Type B pancreatic cell (in vitro differentiated cells): ENCODE results near the gene AKAP13. TPM values are rescaled to one million over a fixed set of nuclear protein-coding genes. Genes with fewer than 3 reads are reported as not detected.

Source experiments
- DNase-seq: peaks from one replicate; pipeline ENCODE4 v3.0.0; 2021; ENCODE audit warnings: mixed read lengths; ENCODE audit not compliant: unreplicated experiment; ENCODE audit errors: extremely low spot score
- H3K27ac Mint-ChIP-seq: 2 replicates; pipeline ENCODE4 v1.8.0; 2021; ENCODE audit warnings: mild to moderate bottlenecking, mixed read lengths
- H3K27me3 Mint-ChIP-seq: 2 replicates; pipeline ENCODE4 v1.8.0; 2021; ENCODE audit warnings: mixed read lengths
- H3K36me3 Mint-ChIP-seq: 2 replicates; pipeline ENCODE4 v1.8.0; 2021; ENCODE audit warnings: mixed read lengths
- H3K4me1 Mint-ChIP-seq: one replicate; pipeline ENCODE4 v1.8.0; 2021; ENCODE audit warnings: mixed read lengths; ENCODE audit not compliant: unreplicated experiment
- H3K4me3 Mint-ChIP-seq: 2 replicates; pipeline ENCODE4 v1.8.0; 2021; ENCODE audit warnings: mild to moderate bottlenecking, mixed read lengths
- H3K9me3 Mint-ChIP-seq: 2 replicates; pipeline ENCODE4 v1.8.0; 2021; ENCODE audit warnings: mixed read lengths
- total RNA-seq: library from RNA; stranded (reverse); gene quantifications from 2 replicates; pipeline ENCODE4 v1.2.1, GENCODE V29; 2021; ENCODE audit warnings: low replicate concordance
- TF ChIP-seq, protein P1 (sequence below): fragments of 200-600 bp; sonication (generic); conservative IDR thresholded peaks from 2 replicates; pipeline ENCODE4 v1.5.0; 2021; ENCODE audit warnings: antibody characterized with exemption, mild to moderate bottlenecking

AKAP13 gene
- total RNA-seq, 1 donor from 2014 or later: 75.7 TPM

DNA sequence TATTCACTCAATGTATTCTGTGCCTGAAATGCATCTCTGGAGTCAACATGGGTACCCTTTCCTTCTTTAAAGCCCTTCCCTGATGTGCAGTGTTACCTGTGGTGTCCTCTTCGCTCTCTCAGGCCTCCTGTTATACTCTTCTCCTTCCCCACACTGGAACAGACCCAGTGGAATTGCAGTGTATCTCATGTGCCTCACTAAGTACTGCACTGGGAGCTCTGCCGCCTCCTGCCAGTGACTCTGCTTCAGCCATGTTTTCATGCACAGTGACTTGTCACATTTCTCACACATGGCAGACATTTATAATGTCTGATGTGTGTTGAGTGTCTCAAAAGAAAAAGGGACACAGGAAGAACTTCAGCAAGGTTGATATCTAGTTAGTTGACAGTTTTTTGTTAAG, 223.3 kb downstream of the AKAP13 start:
- Mint-ChIP-seq H3K27ac (peak overlapping the region; percentile 7), H3K4me1 (peaks cover 29% of the 10 kb centered on the region), H3K4me3 (no peak overlapping the region), H3K36me3 (peaks cover 11% of the 10 kb centered on the region), H3K27me3 (no peaks in the 10 kb centered on the region), H3K9me3 (no peaks in the 10 kb centered on the region)
- DNase-seq: no peak
- TF ChIP-seq, protein P1, sequence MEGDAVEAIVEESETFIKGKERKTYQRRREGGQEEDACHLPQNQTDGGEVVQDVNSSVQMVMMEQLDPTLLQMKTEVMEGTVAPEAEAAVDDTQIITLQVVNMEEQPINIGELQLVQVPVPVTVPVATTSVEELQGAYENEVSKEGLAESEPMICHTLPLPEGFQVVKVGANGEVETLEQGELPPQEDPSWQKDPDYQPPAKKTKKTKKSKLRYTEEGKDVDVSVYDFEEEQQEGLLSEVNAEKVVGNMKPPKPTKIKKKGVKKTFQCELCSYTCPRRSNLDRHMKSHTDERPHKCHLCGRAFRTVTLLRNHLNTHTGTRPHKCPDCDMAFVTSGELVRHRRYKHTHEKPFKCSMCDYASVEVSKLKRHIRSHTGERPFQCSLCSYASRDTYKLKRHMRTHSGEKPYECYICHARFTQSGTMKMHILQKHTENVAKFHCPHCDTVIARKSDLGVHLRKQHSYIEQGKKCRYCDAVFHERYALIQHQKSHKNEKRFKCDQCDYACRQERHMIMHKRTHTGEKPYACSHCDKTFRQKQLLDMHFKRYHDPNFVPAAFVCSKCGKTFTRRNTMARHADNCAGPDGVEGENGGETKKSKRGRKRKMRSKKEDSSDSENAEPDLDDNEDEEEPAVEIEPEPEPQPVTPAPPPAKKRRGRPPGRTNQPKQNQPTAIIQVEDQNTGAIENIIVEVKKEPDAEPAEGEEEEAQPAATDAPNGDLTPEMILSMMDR: no peak

DNA sequence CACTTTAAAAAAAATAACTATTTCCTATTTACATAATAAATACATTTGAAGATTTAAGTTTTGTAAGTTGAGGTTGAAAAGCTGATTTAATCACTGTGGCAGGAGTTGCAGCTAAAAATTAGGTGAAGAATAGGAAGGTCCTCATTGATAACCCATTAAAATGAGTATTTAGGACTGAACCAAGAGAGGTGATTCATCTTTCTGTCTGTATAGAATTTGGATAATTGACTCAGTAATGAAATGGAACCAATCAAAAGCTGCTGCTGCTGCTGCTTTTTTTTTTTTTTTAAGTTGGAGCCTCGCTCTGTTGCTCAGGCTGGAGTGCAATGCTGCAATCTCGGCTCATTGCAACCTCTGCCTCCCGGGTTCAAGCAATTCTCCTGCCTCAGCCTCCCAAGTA, 223.8 kb downstream of the AKAP13 start:
- Mint-ChIP-seq H3K4me3 (no peak overlapping the region), H3K4me1 (peaks cover 25% of the 10 kb centered on the region), H3K27ac (no peak overlapping the region), H3K36me3 (peaks cover 11% of the 10 kb centered on the region), H3K9me3 (no peaks in the 10 kb centered on the region), H3K27me3 (no peaks in the 10 kb centered on the region)
- TF ChIP-seq, protein P1: no peak
- DNase-seq: no peak

DNA sequence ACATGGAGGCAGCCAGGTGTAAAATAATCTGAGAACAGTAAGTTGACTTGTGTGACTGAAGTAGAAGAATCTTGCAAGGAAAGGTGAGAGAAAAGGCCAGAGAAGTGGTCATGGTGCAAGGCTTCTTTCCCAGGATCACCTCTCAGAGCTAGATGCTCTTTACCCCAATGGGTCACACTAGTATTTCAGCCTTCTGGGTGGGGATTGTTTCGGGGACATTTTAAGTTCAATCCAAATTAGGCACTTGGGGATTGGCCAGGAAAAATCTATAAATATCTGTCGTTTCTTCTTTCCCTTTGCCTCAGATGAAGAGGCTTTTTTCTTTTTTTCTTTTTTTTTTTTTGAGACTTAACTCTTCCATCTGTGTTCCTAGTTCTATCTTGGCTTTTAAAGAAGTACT, 226.3 kb downstream of the AKAP13 start:
- TF ChIP-seq, protein P1: no peak
- no peak overlapping the region for H3K4me3 Mint-ChIP-seq
- H3K9me3 Mint-ChIP-seq: no peaks in the 10 kb centered on the region
- peaks cover 24% of the 10 kb centered on the region for H3K36me3 Mint-ChIP-seq
- no peak for DNase-seq
- no peaks in the 10 kb centered on the region for H3K27me3 Mint-ChIP-seq
- peak overlapping the region; percentile 79 for H3K27ac Mint-ChIP-seq
- peaks cover 21% of the 10 kb centered on the region for H3K4me1 Mint-ChIP-seq

DNA sequence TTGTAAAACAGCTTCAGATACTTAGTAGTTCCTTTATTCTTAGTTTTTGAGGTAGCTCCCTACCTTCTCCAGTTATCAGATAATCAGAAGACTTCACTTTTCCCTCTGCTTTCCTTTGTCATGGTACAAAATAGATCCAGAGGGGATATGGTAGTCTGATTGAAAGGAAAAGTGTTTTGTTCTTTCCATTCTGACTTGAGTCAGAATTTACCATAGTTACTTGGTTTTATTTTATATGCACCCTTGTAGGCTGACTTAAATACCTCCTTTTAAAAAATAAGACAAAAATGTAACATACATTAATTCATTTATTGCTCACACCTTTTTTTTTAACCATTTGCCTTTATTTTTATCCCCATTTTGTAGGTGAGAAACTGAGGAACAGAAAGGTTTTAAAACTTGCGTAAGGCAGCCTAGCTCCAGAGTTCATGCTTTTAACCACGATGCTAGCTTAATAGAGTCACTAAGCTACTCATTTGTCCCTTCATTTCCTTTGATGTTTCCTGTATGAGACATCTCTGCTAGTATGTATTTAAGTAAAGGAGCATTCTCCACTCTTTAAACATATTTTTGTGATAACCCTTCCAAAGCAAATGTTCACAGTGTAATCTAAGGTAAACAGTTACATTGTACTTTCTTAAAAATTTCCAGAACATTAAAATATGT, 226.9 kb downstream of the AKAP13 start:
- peaks cover 24% of the 10 kb centered on the region for H3K36me3 Mint-ChIP-seq
- H3K27me3 Mint-ChIP-seq: no peaks in the 10 kb centered on the region
- no peak overlapping the region for H3K4me3 Mint-ChIP-seq
- no peak overlapping the region for H3K27ac Mint-ChIP-seq
- no peak for DNase-seq
- H3K4me1 Mint-ChIP-seq: peaks cover 21% of the 10 kb centered on the region
- TF ChIP-seq, protein P1: no peak
- H3K9me3 Mint-ChIP-seq: no peaks in the 10 kb centered on the region

DNA sequence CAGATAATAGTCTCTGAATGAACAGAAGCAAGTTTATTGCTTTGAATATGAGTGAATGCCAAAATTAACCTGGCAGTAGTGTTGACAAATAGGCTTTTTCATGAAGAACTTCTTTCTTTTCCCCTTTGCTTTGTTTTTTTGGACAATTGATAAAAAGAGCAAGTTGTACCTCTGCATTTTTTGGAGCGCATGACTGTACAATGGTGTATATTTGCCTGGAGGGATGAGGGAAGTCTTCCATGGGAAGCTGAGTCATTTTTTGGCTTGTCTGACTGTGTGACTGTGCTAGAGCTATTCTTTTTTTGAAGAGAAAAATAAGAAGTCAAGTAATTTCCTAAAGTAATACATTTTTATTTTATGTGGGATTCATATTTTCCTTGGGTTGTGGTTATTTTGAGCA, 227.4 kb downstream of the AKAP13 start:
- no peak overlapping the region for H3K27ac Mint-ChIP-seq
- peaks cover 21% of the 10 kb centered on the region for H3K4me1 Mint-ChIP-seq
- TF ChIP-seq, protein P1: no peak
- peaks cover 24% of the 10 kb centered on the region for H3K36me3 Mint-ChIP-seq
- no peaks in the 10 kb centered on the region for H3K9me3 Mint-ChIP-seq
- DNase-seq: no peak
- H3K4me3 Mint-ChIP-seq: no peak overlapping the region
- H3K27me3 Mint-ChIP-seq: no peaks in the 10 kb centered on the region
